Fibroblast of the aortic adventitia (primary cell): Measurements from ENCODE around the gene NARS2. TPM values are rescaled to one million over a fixed set of nuclear protein-coding genes. Genes with fewer than 3 reads are reported as not detected.

Experiments used
- DNase-seq: peaks from one replicate; pipeline ENCODE4 v3.0.0-alpha.2; 2010; ENCODE audit warnings: low read depth
- H3K4me3 ChIP-seq: 2 replicates; pipeline ENCODE4 v1.5.1; 2011; ENCODE audit warnings: low read depth, mild to moderate bottlenecking, control low read depth, low read length, moderate library complexity
- total RNA-seq: library from RNA; depleted of rRNA; stranded (reverse); fragments of >200 nt; gene quantifications from 2 replicates; pipeline ENCODE4 v1.2.3, GENCODE V29; 2012; ENCODE audit warnings: low replicate concordance
- TF ChIP-seq, protein P1 (sequence below): IDR thresholded peaks from 2 replicates; pipeline ENCODE4 v1.5.1; 2011; ENCODE audit warnings: mild to moderate bottlenecking, low read length, control low read depth, inconsistent platforms; ENCODE audit not compliant: insufficient read depth

NARS2 gene
- total RNA-seq, 1 donor, result 15.1 TPM

DNA sequence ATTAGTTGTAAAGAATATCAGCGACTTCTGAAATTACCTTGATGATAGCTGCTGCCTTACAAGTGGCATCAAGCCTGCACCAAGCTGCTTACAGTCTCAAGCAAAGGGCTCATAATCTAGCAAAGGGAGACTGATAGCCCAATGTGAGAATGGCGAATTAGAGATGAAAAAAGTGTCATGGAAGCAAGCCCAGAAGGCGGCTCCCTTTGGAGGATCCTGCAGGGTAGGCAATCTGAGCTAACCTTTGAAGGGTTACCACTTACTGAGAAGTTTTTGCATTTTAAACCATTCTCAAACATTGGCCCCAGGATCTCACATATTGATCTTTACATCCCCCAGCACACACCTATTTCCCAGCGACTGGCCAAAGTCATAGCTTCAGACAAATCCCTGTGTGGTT, 175.5 kb downstream of the NARS2 start:
- no peak overlapping the region for H3K4me3 ChIP-seq
- no peak for DNase-seq
- TF ChIP-seq, protein P1, sequence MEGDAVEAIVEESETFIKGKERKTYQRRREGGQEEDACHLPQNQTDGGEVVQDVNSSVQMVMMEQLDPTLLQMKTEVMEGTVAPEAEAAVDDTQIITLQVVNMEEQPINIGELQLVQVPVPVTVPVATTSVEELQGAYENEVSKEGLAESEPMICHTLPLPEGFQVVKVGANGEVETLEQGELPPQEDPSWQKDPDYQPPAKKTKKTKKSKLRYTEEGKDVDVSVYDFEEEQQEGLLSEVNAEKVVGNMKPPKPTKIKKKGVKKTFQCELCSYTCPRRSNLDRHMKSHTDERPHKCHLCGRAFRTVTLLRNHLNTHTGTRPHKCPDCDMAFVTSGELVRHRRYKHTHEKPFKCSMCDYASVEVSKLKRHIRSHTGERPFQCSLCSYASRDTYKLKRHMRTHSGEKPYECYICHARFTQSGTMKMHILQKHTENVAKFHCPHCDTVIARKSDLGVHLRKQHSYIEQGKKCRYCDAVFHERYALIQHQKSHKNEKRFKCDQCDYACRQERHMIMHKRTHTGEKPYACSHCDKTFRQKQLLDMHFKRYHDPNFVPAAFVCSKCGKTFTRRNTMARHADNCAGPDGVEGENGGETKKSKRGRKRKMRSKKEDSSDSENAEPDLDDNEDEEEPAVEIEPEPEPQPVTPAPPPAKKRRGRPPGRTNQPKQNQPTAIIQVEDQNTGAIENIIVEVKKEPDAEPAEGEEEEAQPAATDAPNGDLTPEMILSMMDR, result no peak

DNA sequence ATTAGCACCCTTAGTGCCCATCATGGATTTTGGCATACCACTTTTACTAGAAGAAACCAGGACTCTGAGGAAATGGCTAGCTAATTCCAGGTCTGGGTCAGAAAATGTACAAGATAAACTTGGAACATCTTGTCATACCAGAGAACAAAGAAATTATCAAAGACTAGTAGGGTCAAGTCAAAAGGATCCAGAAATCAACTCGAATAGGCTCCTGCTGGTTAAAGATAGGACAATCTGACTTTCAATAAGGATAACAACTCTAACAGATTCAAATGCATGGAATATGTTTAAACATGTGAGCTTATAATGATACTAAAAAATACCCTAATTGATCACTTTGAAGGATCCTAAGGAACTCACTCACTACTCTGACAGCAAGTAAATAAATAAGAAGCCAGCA, 175.9 kb downstream of the NARS2 start:
- no peak for DNase-seq
- TF ChIP-seq, protein P1, result no peak
- no peak overlapping the region for H3K4me3 ChIP-seq

DNA sequence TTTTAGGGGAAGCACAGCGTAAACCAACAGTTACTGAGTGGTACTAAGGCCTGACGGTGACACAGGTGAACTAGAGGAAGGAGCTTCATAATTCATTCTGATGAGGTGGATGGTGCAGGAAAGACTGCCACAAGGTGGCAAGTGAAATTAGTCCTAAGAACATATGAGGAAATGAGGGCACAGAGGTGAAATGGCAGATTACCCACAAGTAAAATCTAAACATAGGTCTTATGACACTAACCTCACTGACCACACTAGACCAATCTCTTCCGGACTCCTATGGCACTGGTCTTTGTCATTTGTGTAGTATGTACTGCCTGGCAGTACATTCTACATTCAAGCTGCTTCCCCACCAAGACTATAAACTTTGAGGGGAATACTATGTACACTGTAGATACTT, 177.3 kb downstream of the NARS2 start:
- no peak overlapping the region for H3K4me3 ChIP-seq
- TF ChIP-seq, protein P1, result no peak

DNA sequence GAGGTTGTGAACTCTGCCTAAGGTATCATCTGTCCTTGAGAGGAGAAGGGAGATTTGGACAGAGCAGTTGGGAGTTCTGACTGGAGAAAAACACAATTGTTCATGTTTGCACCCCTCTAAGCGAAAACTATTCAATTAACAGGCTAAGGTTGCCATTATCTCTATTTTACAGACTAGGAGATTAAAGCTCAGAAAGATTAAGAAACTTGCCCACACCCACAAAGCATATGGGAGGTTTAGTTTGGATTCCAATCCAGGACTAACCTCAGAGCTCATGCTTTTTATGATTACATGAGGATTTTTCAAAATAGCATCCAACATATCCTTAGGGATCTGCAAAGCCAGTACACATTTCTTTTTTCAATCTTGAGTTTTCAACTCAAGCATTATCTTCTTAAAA, 179.1 kb downstream of the NARS2 start:
- no peak for DNase-seq
- TF ChIP-seq, protein P1, result no peak
- H3K4me3 ChIP-seq, result no peak overlapping the region

More for the DNA sequence above, 177.3 kb downstream of the NARS2 start:
- DNase-seq, result no peak

DNA sequence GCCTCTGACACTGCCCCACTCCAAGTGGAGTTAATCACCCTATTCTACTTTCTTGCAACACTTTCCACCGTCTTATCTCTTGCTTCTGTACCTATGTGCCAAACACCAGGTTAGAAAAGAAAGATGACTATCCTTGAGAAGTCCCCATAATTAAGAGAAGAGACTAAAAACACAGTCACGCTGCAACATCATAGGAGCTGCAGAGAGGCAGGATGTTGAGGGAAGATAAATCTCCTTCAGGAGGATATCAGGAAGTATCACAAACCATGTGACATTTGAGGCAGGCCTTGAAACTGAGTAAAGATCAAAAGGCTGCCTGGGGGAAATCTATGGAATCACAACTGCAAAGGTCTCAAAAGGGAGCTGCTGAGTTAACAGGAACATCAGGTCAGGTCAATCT, 181.8 kb downstream of the NARS2 start:
- H3K4me3 ChIP-seq, result no peak overlapping the region
- no peak for DNase-seq
- TF ChIP-seq, protein P1, result no peak

DNA sequence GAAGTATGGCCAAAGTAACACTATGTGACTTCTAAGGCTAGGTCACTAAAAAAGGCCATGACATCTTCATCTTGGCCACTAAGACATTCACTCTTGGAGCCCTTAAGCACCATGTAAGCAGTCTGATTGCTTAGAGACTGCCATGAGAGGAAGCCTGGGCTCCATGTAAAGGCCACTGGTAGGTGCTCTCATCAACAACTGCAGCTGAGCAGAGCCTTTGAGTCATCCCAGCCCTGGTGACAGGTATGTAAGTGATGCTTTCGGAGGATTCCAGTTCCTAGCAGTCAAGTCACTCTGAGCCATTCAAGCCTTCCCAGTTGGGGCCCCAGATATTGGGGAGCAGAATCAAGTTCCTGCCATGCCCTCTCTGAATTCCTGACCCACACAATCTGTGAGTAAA, 183.2 kb downstream of the NARS2 start:
- DNase-seq, result no peak
- TF ChIP-seq, protein P1, result no peak

DNA sequence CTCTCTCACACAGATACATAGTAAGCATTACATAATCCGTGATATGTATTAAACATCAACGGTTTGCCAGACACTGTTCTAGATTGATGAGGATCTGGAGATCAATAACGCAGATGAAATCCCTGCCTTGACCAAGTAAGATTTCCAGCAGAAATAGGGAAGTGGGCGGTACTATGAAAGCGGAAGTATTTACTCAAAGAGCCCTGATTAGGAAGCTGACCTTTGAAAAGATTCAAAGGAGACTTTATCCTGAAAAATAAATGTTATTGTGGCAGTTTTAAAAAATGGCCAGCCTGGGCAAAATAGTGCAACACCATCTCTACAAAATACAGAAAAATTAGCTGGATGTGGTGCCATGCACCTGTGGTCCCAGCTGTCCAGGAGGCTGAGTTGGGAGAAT, 183.9 kb downstream of the NARS2 start:
- DNase-seq, result no peak
- H3K4me3 ChIP-seq, result no peak overlapping the region
- TF ChIP-seq, protein P1, result no peak

More for the DNA sequence above, 183.2 kb downstream of the NARS2 start:
- no peak overlapping the region for H3K4me3 ChIP-seq
